IMR-90 (cell line): ENCODE data around the gene LETM1. TPM values are rescaled to one million over a fixed set of nuclear protein-coding genes. Genes with fewer than 3 reads are reported as not detected.

Experiments
- ATAC-seq: fragments of 200-7000 bp; cut with Tn5 transposase; 2 replicates; pipeline ENCODE4 v1.9.1; 2020; ENCODE audit warnings: low read depth, mild to moderate bottlenecking, moderate library complexity
- BruUV-seq: library from RNA; stranded (reverse); fragments of 400-500 nt; replicated peaks from 2 replicates; lab custom pipeline; 2021; lab: Mats Ljungman, UMichigan
- CTCF ChIA-PET: fragments of 300-600 bp; formaldehyde crosslinking; extraction: SDS; loops from one replicate; lab custom pipeline; 2021; ENCODE audit warnings: antibody characterized with exemption; lab: Yijun Ruan, JAX
- POLR2A ChIA-PET: fragments of 300-600 bp; sonication (Branson Sonifier 250); formaldehyde crosslinking; loops from one replicate; lab custom pipeline; 2022; ENCODE audit warnings: antibody characterized with exemption; ENCODE audit not compliant: unreplicated experiment; lab: Charles Lee
- DNase-seq: peaks from one replicate; pipeline ENCODE4 v3.0.0; 2013
- H2AFZ ChIP-seq: replicated peaks from 2 replicates; pipeline ENCODE3; 2013; ENCODE audit warnings: low read length, mild to moderate bottlenecking; ENCODE audit not compliant: poor library complexity
- H2AK5ac ChIP-seq: 2 replicates; pipeline ENCODE4 v1.6.1; 2013; ENCODE audit warnings: low read depth, low read length, inconsistent platforms
- H2AK9ac ChIP-seq: replicated peaks from 2 replicates; pipeline ENCODE3; 2013; ENCODE audit warnings: mild to moderate bottlenecking, low read depth, low read length, moderate library complexity; ENCODE audit not compliant: poor library complexity
- H2BK120ac ChIP-seq: 2 replicates; pipeline ENCODE4 v1.6.1; 2013; ENCODE audit warnings: low read depth, low read length, inconsistent platforms
- H2BK15ac ChIP-seq: 3 replicates; pipeline ENCODE4 v1.6.1; 2013; ENCODE audit warnings: low read depth, low read length, inconsistent platforms
- H2BK20ac ChIP-seq: 2 replicates; pipeline ENCODE4 v1.6.1; 2013; ENCODE audit warnings: low read depth, mild to moderate bottlenecking, inconsistent platforms, low read length, moderate library complexity
- H2BK5ac ChIP-seq: 2 replicates; pipeline ENCODE4 v1.6.1; 2013; ENCODE audit warnings: mild to moderate bottlenecking, low read depth, low read length, inconsistent platforms; ENCODE audit not compliant: poor library complexity, severe bottlenecking
- H3K14ac ChIP-seq: replicated peaks from 2 replicates; pipeline ENCODE4 v1.6.1; 2013; ENCODE audit warnings: low read depth, low read length, inconsistent platforms
- H3K18ac ChIP-seq: 2 replicates; pipeline ENCODE4 v1.6.1; 2013; ENCODE audit warnings: low read depth, low read length, control low read depth
- H3K23ac ChIP-seq: 2 replicates; pipeline ENCODE4 v1.6.1; 2013; ENCODE audit warnings: low read depth, low read length, inconsistent platforms
- H3K27ac ChIP-seq: 2 replicates; pipeline ENCODE4 v1.5.1; 2013; ENCODE audit warnings: mild to moderate bottlenecking, control low read depth, low read length; ENCODE audit not compliant: insufficient read depth
- H3K27me3 ChIP-seq: 2 replicates; pipeline ENCODE4 v1.6.1; 2013; ENCODE audit warnings: low read length; ENCODE audit not compliant: control insufficient read depth, insufficient read depth
- H3K36me3 ChIP-seq: 2 replicates; pipeline ENCODE4 v1.6.1; 2013; ENCODE audit warnings: low read length, mixed read lengths; ENCODE audit not compliant: control insufficient read depth, insufficient read depth
- H3K4ac ChIP-seq: 2 replicates; pipeline ENCODE4 v1.6.1; 2013; ENCODE audit warnings: low read depth, low read length, inconsistent platforms
- H3K4me1 ChIP-seq: 2 replicates; pipeline ENCODE4 v1.6.1; 2013; ENCODE audit warnings: low read length, mixed read lengths; ENCODE audit not compliant: control insufficient read depth, insufficient read depth
- H3K4me2 ChIP-seq: 2 replicates; pipeline ENCODE4 v1.6.1; 2013; ENCODE audit warnings: low read depth, mild to moderate bottlenecking, control low read depth, low read length, moderate library complexity
- H3K4me3 ChIP-seq: 2 replicates; pipeline ENCODE4 v1.5.1; 2013; ENCODE audit warnings: low read depth, mild to moderate bottlenecking, control low read depth, low read length, moderate library complexity; ENCODE audit not compliant: insufficient read depth
- H3K56ac ChIP-seq: 2 replicates; pipeline ENCODE4 v1.6.1; 2013; ENCODE audit warnings: low read length, inconsistent platforms; ENCODE audit not compliant: insufficient read depth; ENCODE audit errors: extremely low read depth
- H3K79me1 ChIP-seq, 2 experiments: 2 replicates each; pipeline ENCODE4 v1.6.1; 2013; ENCODE audit warnings: low read length in 2 of 2, inconsistent platforms in 1 of 2, low read depth in 1 of 2
- H3K9ac ChIP-seq: 2 replicates; pipeline ENCODE4 v1.6.1; 2013; ENCODE audit warnings: low read depth, low read length, control low read depth
- H3K9me1 ChIP-seq: 2 replicates; pipeline ENCODE4 v1.6.1; 2013; ENCODE audit warnings: low read length, inconsistent platforms; ENCODE audit not compliant: insufficient read depth
- H3K9me3 ChIP-seq: 2 replicates; pipeline ENCODE4 v1.6.1; 2013; ENCODE audit warnings: low read length; ENCODE audit not compliant: control insufficient read depth, insufficient read depth
- H4K20me1 ChIP-seq: 2 replicates; pipeline ENCODE4 v1.6.1; 2013; ENCODE audit warnings: low read length, inconsistent platforms; ENCODE audit not compliant: insufficient read depth
- H4K5ac ChIP-seq: 2 replicates; pipeline ENCODE4 v1.6.1; 2013; ENCODE audit warnings: mild to moderate bottlenecking, low read depth, low read length, control low read depth
- H4K8ac ChIP-seq, 2 experiments: 2 replicates each; pipeline ENCODE4 v1.6.1; 2013; ENCODE audit warnings: low read depth in 2 of 2, low read length in 2 of 2, control low read depth in 1 of 2, inconsistent platforms in 1 of 2
- H4K91ac ChIP-seq: 2 replicates; pipeline ENCODE4 v1.6.1; 2013; ENCODE audit warnings: low read depth, low read length, inconsistent platforms; ENCODE audit not compliant: insufficient read depth
- FOS ChIP-seq: fragments of 150-350 bp; IDR thresholded peaks from 2 replicates; pipeline ENCODE4 v1.6.1; 2016; ENCODE audit warnings: low read depth, low read length
- MAZ ChIP-seq: IDR thresholded peaks from 2 replicates; pipeline ENCODE4 v1.6.1; 2012; ENCODE audit warnings: low read depth, mild to moderate bottlenecking, low read length, improper control_type of control experiment, moderate library complexity, borderline replicate concordance
- MXI1 ChIP-seq: IDR thresholded peaks from 2 replicates; pipeline ENCODE4 v1.6.1; 2012; ENCODE audit warnings: low read depth, mild to moderate bottlenecking, low read length, moderate library complexity, borderline replicate concordance
- NFE2L2 ChIP-seq: fragments of 150-350 bp; IDR thresholded peaks from 2 replicates; pipeline ENCODE4 v1.6.1; 2016; ENCODE audit warnings: low read depth, mild to moderate bottlenecking, low read length
- POLR2A ChIP-seq: IDR thresholded peaks from 2 replicates; pipeline ENCODE4 v1.6.1; 2012; ENCODE audit warnings: mild to moderate bottlenecking, low read depth, low read length
- RCOR1 ChIP-seq: IDR thresholded peaks from 2 replicates; pipeline ENCODE4 v1.6.1; 2012; ENCODE audit warnings: mild to moderate bottlenecking, low read length, improper control_type of control experiment; ENCODE audit not compliant: insufficient replicate concordance
- USF2 ChIP-seq: fragments of 150-350 bp; IDR thresholded peaks from 2 replicates; pipeline ENCODE4 v1.6.1; 2017; ENCODE audit warnings: mild to moderate bottlenecking, antibody characterized with exemption, low read length, low read depth
- WGBS, 2 experiments: methylation state at CpG; one replicate each; pipeline versions ENCODE4 v1.1.5 to v1.1.7; 2013; ENCODE audit warnings: missing lambda C conversion rate in 2 of 2; ENCODE audit not compliant: insufficient read length in 1 of 2; ENCODE audit errors: extremely low coverage in 2 of 2; 5-methylcytosine and 5-hydroxymethylcytosine counted together
- dilution Hi-C: fragments of 300-500 bp; cut with HindIII; formaldehyde crosslinking; loops from one replicate; pipeline ENCODE4 v1.14.3; 2018; ENCODE audit warnings: low sequenced_read_pairs; ENCODE audit not compliant: unreplicated experiment
- in situ Hi-C: fragments of 300-500 bp; cut with MboI; formaldehyde crosslinking; loops from 3 replicates; pipeline ENCODE4 v1.14.3; 2019; ENCODE audit warnings: low sequenced_read_pairs, inconsistent platforms, mixed read lengths
- intact Hi-C: fragments of 100-400 bp; cut with micrococcal nuclease; formaldehyde crosslinking; loops from 2 replicates; pipeline ENCODE4 v1.10.0; 2022
- polyA plus RNA-seq, 3 experiments: library from polyadenylated mRNA; depleted of rRNA; stranded (reverse); fragments of >200 nt; gene quantifications; 2 replicates each; pipeline ENCODE4 v1.2.3, GENCODE V29; 2012; ENCODE audit warnings: low replicate concordance in 1 of 3
- total RNA-seq: library from RNA; depleted of rRNA; stranded (reverse); fragments of >200 nt; gene quantifications from 2 replicates; pipeline ENCODE4 v1.2.3, GENCODE V29; 2012

Gene LETM1
- total and polyA plus RNA-seq, 2 of the 4 experiments (the other 2 are of a cell fraction): 25.0 to 49.3 TPM

GRCh38 chr4:1813231-1813630 is 42.7 kb downstream of the LETM1 start:
- Histone ChIP-seq H3K36me3 (peaks cover 41% of the 10 kb centered on the region), H3K9me3 (no peaks in the 10 kb centered on the region), H3K9ac (no peak overlapping the region), H3K27me3 (no peaks in the 10 kb centered on the region), H3K14ac (no peak overlapping the region), H2BK20ac (no peak overlapping the region), H3K4me3 (no peak overlapping the region), H3K4ac (no peak overlapping the region), H2AK9ac (no peak overlapping the region), H3K79me1 (no peaks in the 10 kb centered on the region), H2BK15ac (no peak overlapping the region), H3K27ac (no peak overlapping the region), H3K4me2 (no peak overlapping the region), H3K18ac (no peak overlapping the region), H4K8ac (no peak overlapping the region), H2BK120ac (no peak overlapping the region), H2BK5ac (no peak overlapping the region), H3K23ac (no peak overlapping the region), H2AK5ac (no peak overlapping the region), H3K4me1 (no peaks in the 10 kb centered on the region), H3K9me1 (no peaks in the 10 kb centered on the region), H2AFZ (no peak overlapping the region), H4K20me1 (peaks cover 16% of the 10 kb centered on the region), H4K5ac (no peak overlapping the region), H4K91ac (no peak overlapping the region), H3K56ac (no peak overlapping the region)
- DNase-seq: no peak
- intact Hi-C loops (loop anchor here (5.0 kb wide), 1 partner anchor 99 kb away; no protein-coding TSS in a partner anchor), in situ Hi-C loops (loop anchor here (5.0 kb wide), 1 partner anchor 71 kb away; no protein-coding TSS in a partner anchor), dilution Hi-C loops (no loop called here)
- TF ChIP-seq POLR2A (no peak), USF2 (no peak), NFE2L2 (no peak), MAZ (no peak), FOS (no peak), MXI1 (no peak), RCOR1 (no peak)
- CTCF ChIA-PET: interaction anchor here (0.6 kb wide), 1 partner anchor 1256 kb away, joined by 4 read pairs; no protein-coding TSS in a partner anchor
- no peak for ATAC-seq
- POLR2A ChIA-PET: no interaction called here
- BruUV-seq: no TSS peak
- 92% methylated on average over 4 of the region's 9 CpGs; no CpG with 5 or more reads in 1 of the 2 experiments for WGBS, 2 experiments
